K562 treated with DMSO at 1 percent for 48 hours (cell line): ENCODE results near the gene ITM2C. TPM values are rescaled to one million over a fixed set of nuclear protein-coding genes. Genes with fewer than 3 reads are reported as not detected.

ENCODE experiments used
- total RNA-seq: library from RNA; unstranded; fragments of 300-600 nt; gene quantifications from 2 replicates; pipeline ENCODE4 v1.2.3, GENCODE V29; 2022; ENCODE audit warnings: low replicate concordance; ENCODE audit errors: extremely low read depth

Gene ITM2C, protein sequence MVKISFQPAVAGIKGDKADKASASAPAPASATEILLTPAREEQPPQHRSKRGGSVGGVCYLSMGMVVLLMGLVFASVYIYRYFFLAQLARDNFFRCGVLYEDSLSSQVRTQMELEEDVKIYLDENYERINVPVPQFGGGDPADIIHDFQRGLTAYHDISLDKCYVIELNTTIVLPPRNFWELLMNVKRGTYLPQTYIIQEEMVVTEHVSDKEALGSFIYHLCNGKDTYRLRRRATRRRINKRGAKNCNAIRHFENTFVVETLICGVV
- not detected in 2 replicates for total RNA-seq

GRCh38 chr2:230864605-230865306 is at the start of gene ITM2C:
Gene ITM2C (plus strand): TSS chr2:230864942. CDS start chr2:230865026, 84 bp downstream.

DNA sequence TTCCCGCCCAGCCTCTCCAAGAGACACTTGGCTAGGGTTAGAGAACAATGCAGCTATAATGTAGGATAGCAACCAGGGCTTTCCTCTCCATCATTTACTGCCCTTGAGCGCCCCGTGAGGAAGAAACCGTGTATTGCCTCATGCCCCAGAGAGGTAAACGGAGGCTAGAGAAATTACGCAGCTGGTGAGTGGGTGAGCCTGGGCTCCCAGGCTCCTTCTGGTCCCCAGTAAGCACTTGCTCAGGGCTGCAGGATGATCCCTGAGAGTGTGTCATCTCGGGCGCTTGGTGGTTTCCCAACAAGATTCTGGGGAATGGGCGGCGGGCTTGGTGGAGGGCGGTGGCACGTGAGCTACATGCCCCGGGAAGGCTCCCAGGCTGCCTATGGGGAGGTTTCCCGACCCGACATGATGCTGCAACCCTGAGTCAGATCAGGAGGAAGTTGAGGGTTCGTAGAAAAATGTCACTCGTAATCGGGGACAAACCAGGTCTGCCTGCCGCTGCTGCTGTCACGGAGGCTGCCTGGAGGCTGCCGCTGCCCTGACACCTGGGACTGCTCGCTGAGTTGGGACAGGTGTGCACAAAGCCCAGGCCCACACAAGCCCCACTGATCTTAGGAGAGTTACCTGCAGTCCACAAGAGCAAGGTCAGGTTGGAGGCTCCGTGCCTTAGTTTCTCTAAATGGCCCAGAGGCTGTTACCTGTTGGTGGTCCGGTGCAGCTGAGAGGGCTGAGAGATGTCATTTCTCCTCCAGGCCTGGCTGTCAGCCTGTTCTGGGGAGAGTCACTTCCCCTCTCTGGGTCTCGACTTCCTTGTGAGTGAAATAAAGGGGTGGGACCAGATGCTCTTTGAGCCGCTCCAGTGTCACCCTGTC is 60.0 kb downstream of the ITM2C start, which contains the start of gene GPR55:
Gene GPR55 (minus strand): TSS at position 773 of the 872 bp plus-strand sequence. CDS start 14,280 bp downstream, outside the sequence.

Other genes starting within 250 kb of the ITM2C start
- not detected in 2 replicates for gene CAB39, start 152.1 kb upstream of the ITM2C start, total RNA-seq
- gene GPR55, start 60.3 kb downstream of the ITM2C start, total RNA-seq = not detected in 2 replicates
- gene SPATA3, start 131.2 kb downstream of the ITM2C start, total RNA-seq = not detected in 2 replicates
- not detected in 2 replicates for gene C2orf72, start 172.6 kb downstream of the ITM2C start, total RNA-seq
- not detected in 2 replicates for gene PSMD1, start 191.9 kb downstream of the ITM2C start, total RNA-seq